Uterus (tissue), 2 donors: ENCODE results near the gene SPATS1.

Experiments used
- POLR2A ChIP-seq, 2 donors: fragments of 450-650 bp; IDR thresholded peaks; one replicate each; pipeline ENCODE4 v1.6.1; 2016; ENCODE audit warnings: antibody characterized with exemption in 2 of 2, mild to moderate bottlenecking in 1 of 2, moderate library complexity in 1 of 2
- TF ChIP-seq, protein P1 (sequence below), 4 experiments: fragments of 200-600 bp in 2 of 4; fragments of 450-650 bp in 2 of 4; sonication (generic) in 2 of 4; IDR thresholded peaks; one replicate each; pipeline ENCODE4 v1.5.1; 2016 to 2019; ENCODE audit warnings: antibody characterized with exemption in 4 of 4, mild to moderate bottlenecking in 2 of 4, moderate library complexity in 1 of 4

DNA sequence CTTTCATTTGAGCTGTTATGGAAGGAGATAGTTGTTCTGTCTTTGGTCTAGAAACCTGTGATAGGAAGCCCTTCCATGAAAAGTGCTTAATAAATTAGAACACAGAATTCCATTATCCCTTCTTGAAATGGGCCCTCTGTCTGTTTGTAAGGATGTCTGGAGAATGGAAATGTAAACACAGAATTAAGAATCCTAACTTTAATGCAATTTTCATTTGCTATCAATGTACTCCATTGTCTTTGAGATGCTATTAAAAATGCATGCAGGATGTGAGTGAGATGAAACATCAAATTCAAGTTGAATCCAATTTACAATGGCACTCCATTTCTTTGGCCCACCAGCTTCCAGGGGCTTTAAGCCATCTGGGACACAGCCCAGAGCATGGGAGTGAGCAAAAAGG is 15.4 kb upstream of the SPATS1 start:
- TF ChIP-seq POLR2A (IDR thresholded peaks at IDR 0.05): no peak
- TF ChIP-seq, protein P1, sequence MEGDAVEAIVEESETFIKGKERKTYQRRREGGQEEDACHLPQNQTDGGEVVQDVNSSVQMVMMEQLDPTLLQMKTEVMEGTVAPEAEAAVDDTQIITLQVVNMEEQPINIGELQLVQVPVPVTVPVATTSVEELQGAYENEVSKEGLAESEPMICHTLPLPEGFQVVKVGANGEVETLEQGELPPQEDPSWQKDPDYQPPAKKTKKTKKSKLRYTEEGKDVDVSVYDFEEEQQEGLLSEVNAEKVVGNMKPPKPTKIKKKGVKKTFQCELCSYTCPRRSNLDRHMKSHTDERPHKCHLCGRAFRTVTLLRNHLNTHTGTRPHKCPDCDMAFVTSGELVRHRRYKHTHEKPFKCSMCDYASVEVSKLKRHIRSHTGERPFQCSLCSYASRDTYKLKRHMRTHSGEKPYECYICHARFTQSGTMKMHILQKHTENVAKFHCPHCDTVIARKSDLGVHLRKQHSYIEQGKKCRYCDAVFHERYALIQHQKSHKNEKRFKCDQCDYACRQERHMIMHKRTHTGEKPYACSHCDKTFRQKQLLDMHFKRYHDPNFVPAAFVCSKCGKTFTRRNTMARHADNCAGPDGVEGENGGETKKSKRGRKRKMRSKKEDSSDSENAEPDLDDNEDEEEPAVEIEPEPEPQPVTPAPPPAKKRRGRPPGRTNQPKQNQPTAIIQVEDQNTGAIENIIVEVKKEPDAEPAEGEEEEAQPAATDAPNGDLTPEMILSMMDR (IDR thresholded peaks at IDR 0.05): no peak
